Left ventricle myocardium inferior (tissue), 1 donor: Measurements from ENCODE around the gene TGM1. TPM values are rescaled to one million over a fixed set of nuclear protein-coding genes. Genes with fewer than 3 reads are reported as not detected.

Experiments used
- DNase-seq: peaks from one replicate; pipeline ENCODE4 v3.0.0-alpha.2; 2020
- H3K27ac ChIP-seq: fragments of 200-600 bp; replicated peaks from 2 replicates; pipeline ENCODE4 v1.8.0; 2021
- H3K27me3 ChIP-seq: fragments of 200-600 bp; 2 replicates; pipeline ENCODE4 v1.8.0; 2021; ENCODE audit warnings: low read depth
- H3K36me3 ChIP-seq: fragments of 200-600 bp; 2 replicates; pipeline ENCODE4 v1.8.0; 2021
- H3K4me1 ChIP-seq: fragments of 200-600 bp; 2 replicates; pipeline ENCODE4 v1.8.0; 2021
- H3K4me3 ChIP-seq: fragments of 200-600 bp; 2 replicates; pipeline ENCODE4 v1.8.0; 2021; ENCODE audit warnings: mild to moderate bottlenecking, moderate library complexity
- H3K9me3 ChIP-seq: fragments of 200-600 bp; replicated peaks from 2 replicates; pipeline ENCODE4 v1.8.0; 2021
- intact Hi-C: fragments of 100-400 bp; cut with micrococcal nuclease; formaldehyde crosslinking; loops from one replicate; pipeline ENCODE4 v1.11.0; 2022
- total RNA-seq: library from RNA; stranded (reverse); fragmentation: NEBNext Ultra II Directional; extraction: Animal tissue kit (Norgen Biotek cat#: 25700); gene quantifications from one replicate; pipeline ENCODE4 v1.2.1, GENCODE V29; 2021
- TF ChIP-seq, protein P1 (sequence below): fragments of 200-600 bp; IDR thresholded peaks from 2 replicates; pipeline ENCODE4 v1.8.0; 2021; ENCODE audit warnings: antibody characterized with exemption, mild to moderate bottlenecking, borderline replicate concordance
- donor health status: DM: no; HTN: yes; CAD: no; lungs with severe emphysema.

Gene TGM1
- total RNA-seq, 1 donor from 2014 or later = 0.96 TPM

DNA sequence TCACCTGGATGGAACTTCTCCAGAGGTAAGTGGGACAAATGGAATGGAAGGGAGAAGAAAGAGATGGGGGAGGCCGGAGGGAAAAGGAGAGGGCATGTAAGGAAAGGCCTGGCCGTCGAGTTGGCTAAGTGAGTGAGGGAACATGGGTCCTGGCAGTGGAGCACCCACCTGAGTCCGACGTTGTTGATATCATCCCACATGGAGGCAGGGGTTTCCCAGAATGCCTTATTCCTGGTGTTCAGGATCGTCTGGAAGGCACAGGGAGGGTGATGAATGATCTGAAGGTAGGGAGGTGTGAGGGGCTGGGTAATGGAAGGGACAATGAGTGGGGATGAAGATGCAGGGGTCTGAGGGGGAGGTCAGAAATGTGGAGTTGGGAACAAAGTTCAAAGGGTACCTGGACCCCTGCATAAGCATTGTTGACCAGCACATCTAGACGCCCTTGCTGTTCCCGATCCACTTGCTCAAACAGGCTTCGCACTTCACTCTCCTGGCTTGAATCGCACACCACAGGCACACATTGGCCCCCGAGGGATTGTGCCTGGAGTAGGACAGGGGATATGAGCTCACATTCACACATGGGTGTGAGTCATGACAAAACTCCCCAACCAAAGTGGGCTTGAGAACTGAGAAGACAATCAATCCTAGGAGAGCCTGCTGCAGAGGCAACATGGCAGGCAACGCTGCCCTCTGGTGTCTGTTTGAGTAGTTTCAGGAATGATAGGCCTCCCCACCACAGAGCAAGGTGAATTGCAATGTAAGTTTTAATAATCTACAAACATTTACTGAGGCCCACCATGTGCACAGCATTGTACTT is 33.6 kb upstream of the TGM1 start:
- Histone ChIP-seq H3K4me1 (peaks cover 46% of the 10 kb centered on the region), H3K9me3 (no peaks in the 10 kb centered on the region), H3K27me3 (no peaks in the 10 kb centered on the region), H3K27ac (no peak overlapping the region), H3K4me3 (no peak overlapping the region), H3K36me3 (peaks cover 37% of the 10 kb centered on the region)
- intact Hi-C loops = no loop called here
- TF ChIP-seq, protein P1, sequence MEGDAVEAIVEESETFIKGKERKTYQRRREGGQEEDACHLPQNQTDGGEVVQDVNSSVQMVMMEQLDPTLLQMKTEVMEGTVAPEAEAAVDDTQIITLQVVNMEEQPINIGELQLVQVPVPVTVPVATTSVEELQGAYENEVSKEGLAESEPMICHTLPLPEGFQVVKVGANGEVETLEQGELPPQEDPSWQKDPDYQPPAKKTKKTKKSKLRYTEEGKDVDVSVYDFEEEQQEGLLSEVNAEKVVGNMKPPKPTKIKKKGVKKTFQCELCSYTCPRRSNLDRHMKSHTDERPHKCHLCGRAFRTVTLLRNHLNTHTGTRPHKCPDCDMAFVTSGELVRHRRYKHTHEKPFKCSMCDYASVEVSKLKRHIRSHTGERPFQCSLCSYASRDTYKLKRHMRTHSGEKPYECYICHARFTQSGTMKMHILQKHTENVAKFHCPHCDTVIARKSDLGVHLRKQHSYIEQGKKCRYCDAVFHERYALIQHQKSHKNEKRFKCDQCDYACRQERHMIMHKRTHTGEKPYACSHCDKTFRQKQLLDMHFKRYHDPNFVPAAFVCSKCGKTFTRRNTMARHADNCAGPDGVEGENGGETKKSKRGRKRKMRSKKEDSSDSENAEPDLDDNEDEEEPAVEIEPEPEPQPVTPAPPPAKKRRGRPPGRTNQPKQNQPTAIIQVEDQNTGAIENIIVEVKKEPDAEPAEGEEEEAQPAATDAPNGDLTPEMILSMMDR = peak; percentile 82
- peak; percentile 43 for DNase-seq

DNA sequence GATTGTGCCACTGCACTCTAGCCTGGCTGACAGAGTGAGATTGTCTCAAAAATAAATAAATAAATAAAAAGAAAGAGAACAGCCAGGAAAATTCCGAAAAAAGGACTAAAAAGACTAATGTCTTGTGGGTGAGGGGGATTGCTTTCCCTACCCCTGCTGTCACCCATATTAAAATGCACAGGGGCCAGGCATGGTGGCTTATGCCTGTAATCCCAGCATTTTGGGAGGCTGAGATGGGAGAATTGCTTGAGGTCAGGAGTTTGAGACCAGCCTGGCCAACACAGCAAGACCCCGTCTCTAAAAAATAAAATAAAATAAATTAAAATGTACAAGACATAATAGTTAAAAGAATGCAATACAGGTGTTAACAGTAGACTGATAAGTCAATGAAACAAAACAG is 30.5 kb upstream of the TGM1 start:
- Histone ChIP-seq H3K4me3 (no peak overlapping the region), H3K27me3 (no peaks in the 10 kb centered on the region), H3K27ac (no peak overlapping the region), H3K36me3 (peaks cover 56% of the 10 kb centered on the region), H3K9me3 (no peaks in the 10 kb centered on the region), H3K4me1 (peaks cover 18% of the 10 kb centered on the region)
- TF ChIP-seq, protein P1 = no peak
- intact Hi-C loops = no loop called here
- DNase-seq = no peak

DNA sequence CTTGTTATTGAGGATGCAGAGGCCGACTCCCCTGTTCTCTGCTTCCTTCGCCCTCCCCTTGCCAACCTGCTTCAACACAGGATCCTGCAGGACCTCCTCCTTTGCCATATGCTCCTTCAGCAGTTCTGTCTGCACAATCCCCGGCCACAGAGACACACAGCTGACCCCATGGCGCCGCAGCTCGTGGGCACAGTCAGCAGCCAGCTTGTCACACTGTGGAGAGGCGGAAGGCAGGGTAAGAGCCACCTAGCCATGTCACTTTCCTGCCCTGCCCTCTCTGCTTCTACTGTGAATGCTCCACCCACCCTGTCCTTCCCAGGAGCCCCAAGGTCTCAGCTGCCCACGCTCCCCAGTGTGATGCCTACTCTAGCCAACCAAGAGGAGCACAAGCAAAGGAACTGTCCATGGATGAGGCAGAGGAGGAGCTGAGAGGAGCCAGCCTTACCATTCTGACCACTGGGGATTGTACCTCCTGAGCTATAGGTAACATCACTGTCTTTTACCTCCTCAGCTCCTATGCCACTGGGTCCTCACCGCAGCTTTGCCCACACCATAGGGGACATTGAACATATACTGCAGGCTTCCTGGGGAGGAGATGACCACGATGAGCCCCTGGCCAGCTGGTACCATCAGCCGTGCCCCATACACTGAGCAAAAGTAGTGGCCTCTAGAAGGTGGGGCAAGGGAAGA is 29.3 kb upstream of the TGM1 start:
- Histone ChIP-seq H3K27ac (no peak overlapping the region), H3K9me3 (no peaks in the 10 kb centered on the region), H3K36me3 (peaks cover 56% of the 10 kb centered on the region), H3K4me1 (peaks cover 9% of the 10 kb centered on the region), H3K4me3 (no peak overlapping the region), H3K27me3 (no peaks in the 10 kb centered on the region)
- TF ChIP-seq, protein P1 = no peak
- intact Hi-C loops = no loop called here
- DNase-seq = no peak

DNA sequence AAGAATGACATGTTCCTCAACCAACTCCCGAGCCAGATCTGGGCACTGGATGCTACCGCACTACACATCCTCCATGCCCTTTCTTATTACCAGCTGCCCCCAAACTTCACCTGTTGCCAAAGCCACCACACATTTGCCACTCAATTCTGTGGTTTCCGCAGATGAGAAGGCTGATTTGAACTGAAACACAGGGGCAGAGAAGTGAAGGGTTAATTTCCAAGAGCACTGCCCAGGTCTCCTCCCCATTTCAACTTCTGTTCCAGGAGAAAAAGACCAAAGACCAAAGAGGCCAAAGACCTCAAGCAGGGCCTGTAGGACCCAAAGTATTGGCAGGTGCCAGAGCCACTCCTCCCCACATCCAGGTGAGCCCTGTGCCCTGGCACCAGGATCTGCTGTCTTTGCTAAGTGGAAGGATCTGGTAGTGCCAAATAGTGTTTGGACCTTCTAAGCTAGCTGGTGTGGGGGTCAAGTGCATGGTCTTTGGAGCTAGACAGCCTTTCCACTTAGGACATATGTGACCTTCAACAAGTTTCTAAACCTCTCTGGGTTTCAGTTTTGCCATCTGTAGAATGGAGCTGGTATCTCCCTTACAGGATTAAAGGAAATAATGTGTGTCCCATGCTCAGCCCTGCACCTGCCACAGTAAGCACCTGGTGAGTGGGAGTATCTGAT is 28.6 kb upstream of the TGM1 start:
- DNase-seq = no peak
- intact Hi-C loops = no loop called here

DNA sequence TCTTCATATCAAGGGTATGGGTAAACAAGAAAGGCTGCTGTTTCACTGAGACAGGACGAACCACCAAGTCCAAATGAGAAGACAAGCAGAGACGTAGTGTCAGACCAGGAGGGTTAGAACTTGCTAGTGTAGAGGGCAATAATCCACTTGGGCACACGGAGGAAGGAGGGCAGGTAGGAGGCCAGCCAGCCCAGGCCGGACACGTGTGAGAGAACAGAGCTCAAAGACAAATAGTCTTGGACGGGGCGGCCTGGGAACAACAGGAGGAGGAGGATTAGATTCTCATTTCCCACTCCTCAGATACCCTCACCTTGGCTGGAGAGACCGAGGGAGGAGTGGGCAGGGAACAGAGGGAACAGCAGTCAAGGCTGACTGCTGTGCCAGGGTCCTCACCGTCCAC is 27.8 kb upstream of the TGM1 start:
- Histone ChIP-seq H3K27ac (no peak overlapping the region), H3K4me1 (no peaks in the 10 kb centered on the region), H3K4me3 (no peak overlapping the region), H3K36me3 (peaks cover 49% of the 10 kb centered on the region), H3K27me3 (no peaks in the 10 kb centered on the region), H3K9me3 (no peaks in the 10 kb centered on the region)
- intact Hi-C loops = no loop called here
- TF ChIP-seq, protein P1 = no peak
- no peak for DNase-seq

More for the DNA sequence above, 28.6 kb upstream of the TGM1 start:
- Histone ChIP-seq H3K9me3 (no peaks in the 10 kb centered on the region), H3K4me3 (no peak overlapping the region), H3K27me3 (no peaks in the 10 kb centered on the region), H3K4me1 (peaks cover 2% of the 10 kb centered on the region), H3K27ac (no peak overlapping the region), H3K36me3 (peaks cover 56% of the 10 kb centered on the region)
- TF ChIP-seq, protein P1 = no peak
